WTC11 (cell line): ENCODE measurements around the gene DHRS7. TPM values are rescaled to one million over a fixed set of nuclear protein-coding genes. Genes with fewer than 3 reads are reported as not detected.

Experiments used
- ATAC-seq: fragments of 200-7000 bp; cut with Tn5 transposase; 2 replicates; pipeline ENCODE4 v1.10.0; 2021; ENCODE audit warnings: mild to moderate bottlenecking, moderate library complexity
- CTCF ChIA-PET: fragments of 300-600 bp; sonication (Branson Sonifier 250); formaldehyde crosslinking; loops from one replicate; lab custom pipeline; 2021; ENCODE audit warnings: antibody characterized with exemption; lab: Charles Lee
- POLR2A ChIA-PET: fragments of 350-600 bp; sonication (Branson Sonifier 250); formaldehyde crosslinking; loops from one replicate; lab custom pipeline; 2021; ENCODE audit warnings: antibody characterized with exemption; lab: Charles Lee
- DNase-seq: peaks from one replicate; pipeline ENCODE4 v3.0.0; 2021; ENCODE audit warnings: low spot score
- H3K27ac Mint-ChIP-seq: 2 replicates; pipeline ENCODE4 v1.8.0; 2021; ENCODE audit warnings: mixed read lengths
- H3K27me3 Mint-ChIP-seq: 2 replicates; pipeline ENCODE4 v1.8.0; 2021; ENCODE audit warnings: low read depth, mild to moderate bottlenecking, moderate library complexity, mixed read lengths
- H3K36me3 Mint-ChIP-seq: 2 replicates; pipeline ENCODE4 v1.8.0; 2021; ENCODE audit warnings: mixed read lengths
- H3K4me1 Mint-ChIP-seq: 2 replicates; pipeline ENCODE4 v1.8.0; 2022; ENCODE audit warnings: mixed read lengths
- H3K4me3 Mint-ChIP-seq: 2 replicates; pipeline ENCODE4 v1.8.0; 2021; ENCODE audit warnings: mild to moderate bottlenecking, moderate library complexity, mixed read lengths
- H3K9me3 Mint-ChIP-seq: 2 replicates; pipeline ENCODE4 v1.8.0; 2021; ENCODE audit warnings: mixed read lengths
- ATF1 ChIP-seq: sonication (generic); formaldehyde crosslinking; IDR thresholded peaks from 2 replicates; pipeline ENCODE4 v1.8.1; 2023; ENCODE audit warnings: mild to moderate bottlenecking, moderate library complexity, missing genetic modification reagents
- CBFB ChIP-seq: sonication (generic); formaldehyde crosslinking; IDR thresholded peaks from 2 replicates; pipeline ENCODE4 v1.8.1; 2022; ENCODE audit warnings: mild to moderate bottlenecking, low read depth, missing genetic modification reagents
- ELF4 ChIP-seq: sonication (generic); formaldehyde crosslinking; IDR thresholded peaks from 2 replicates; pipeline ENCODE4 v1.8.1; 2022; ENCODE audit warnings: low read depth, mild to moderate bottlenecking, moderate library complexity, missing genetic modification reagents
- GTF2I ChIP-seq: fragments of 250-450 bp; sonication (Bioruptor Pico); conservative IDR thresholded peaks from 2 replicates; pipeline ENCODE4 v1.4.0; 2021; ENCODE audit warnings: mild to moderate bottlenecking
- IRF1 ChIP-seq: sonication (generic); formaldehyde crosslinking; IDR thresholded peaks from 2 replicates; pipeline ENCODE4 v1.8.0; 2023; ENCODE audit warnings: missing genetic modification reagents
- IRF2 ChIP-seq: sonication (generic); formaldehyde crosslinking; IDR thresholded peaks from 2 replicates; pipeline ENCODE4 v1.8.0; 2022; ENCODE audit warnings: low read depth, missing genetic modification reagents, borderline replicate concordance
- JAZF1 ChIP-seq: fragments of 250-450 bp; sonication (Bioruptor Pico); IDR thresholded peaks from 2 replicates; pipeline ENCODE4 v1.9.0; 2021; ENCODE audit warnings: moderate library complexity, mild to moderate bottlenecking, inconsistent platforms
- KAT7 ChIP-seq: sonication (generic); formaldehyde crosslinking; IDR thresholded peaks from 2 replicates; pipeline ENCODE4 v1.8.1; 2023; ENCODE audit warnings: missing genetic modification reagents, mild to moderate bottlenecking, borderline replicate concordance
- MAX ChIP-seq: sonication (generic); formaldehyde crosslinking; IDR thresholded peaks from 2 replicates; pipeline ENCODE4 v1.8.0; 2022; ENCODE audit warnings: mild to moderate bottlenecking, missing genetic modification reagents
- NFE2L1 ChIP-seq: sonication (generic); formaldehyde crosslinking; IDR thresholded peaks from 2 replicates; pipeline ENCODE4 v1.8.1; 2023; ENCODE audit warnings: missing genetic modification reagents
- NR1H2 ChIP-seq: sonication (generic); formaldehyde crosslinking; IDR thresholded peaks from 2 replicates; pipeline ENCODE4 v1.9.0; 2021; ENCODE audit warnings: mild to moderate bottlenecking, moderate library complexity, missing genetic modification reagents
- PRRX2 ChIP-seq: fragments of 250-450 bp; sonication (Bioruptor Pico); IDR thresholded peaks from 2 replicates; pipeline ENCODE4 v1.8.0; 2021; ENCODE audit warnings: mild to moderate bottlenecking
- RELA ChIP-seq: sonication (generic); formaldehyde crosslinking; IDR thresholded peaks from 2 replicates; pipeline ENCODE4 v1.8.1; 2022; ENCODE audit warnings: missing genetic modification reagents, mild to moderate bottlenecking, borderline replicate concordance
- SMAD4 ChIP-seq: sonication (generic); formaldehyde crosslinking; IDR thresholded peaks from 2 replicates; pipeline ENCODE4 v1.8.0; 2022; ENCODE audit warnings: mild to moderate bottlenecking, missing genetic modification reagents
- TEAD4 ChIP-seq: sonication (generic); formaldehyde crosslinking; IDR thresholded peaks from 2 replicates; pipeline ENCODE4 v1.8.0; 2022; ENCODE audit warnings: mild to moderate bottlenecking, missing genetic modification reagents
- ZNF263 ChIP-seq: sonication (generic); formaldehyde crosslinking; IDR thresholded peaks from 2 replicates; pipeline ENCODE4 v1.8.1; 2022; ENCODE audit warnings: low read depth, mild to moderate bottlenecking, moderate library complexity, missing genetic modification reagents
- ZNF416 ChIP-seq: fragments of 250-450 bp; sonication (Bioruptor Pico); IDR thresholded peaks from 2 replicates; pipeline ENCODE4 v1.9.0; 2021; ENCODE audit warnings: mild to moderate bottlenecking, inconsistent platforms
- ZNF423 ChIP-seq: fragments of 250-450 bp; sonication (Bioruptor Pico); IDR thresholded peaks from 2 replicates; pipeline ENCODE4 v2.1.2; 2022; ENCODE audit warnings: mild to moderate bottlenecking, moderate library complexity
- total RNA-seq: library from RNA; stranded (reverse); gene quantifications from 3 replicates; pipeline ENCODE4 v1.2.3, GENCODE V29; 2021
- TF ChIP-seq, protein P1 (sequence below): sonication (generic); formaldehyde crosslinking; IDR thresholded peaks from 2 replicates; pipeline ENCODE4 v1.8.1; 2023; ENCODE audit warnings: mild to moderate bottlenecking, moderate library complexity, missing genetic modification reagents
- TF ChIP-seq, protein P2 (sequence below): fragments of 250-450 bp; sonication (Bioruptor Pico); IDR thresholded peaks from 2 replicates; pipeline ENCODE4 v1.9.0; 2021; ENCODE audit warnings: mild to moderate bottlenecking
- TF ChIP-seq, protein P3 (sequence below): sonication (generic); formaldehyde crosslinking; conservative IDR thresholded peaks from 2 replicates; pipeline ENCODE4 v1.8.1; 2023; ENCODE audit warnings: mild to moderate bottlenecking, low read depth, missing genetic modification reagents, moderate library complexity

Gene DHRS7
- total RNA-seq, 1 experiment from 2014 or later: 39.9 TPM

DNA sequence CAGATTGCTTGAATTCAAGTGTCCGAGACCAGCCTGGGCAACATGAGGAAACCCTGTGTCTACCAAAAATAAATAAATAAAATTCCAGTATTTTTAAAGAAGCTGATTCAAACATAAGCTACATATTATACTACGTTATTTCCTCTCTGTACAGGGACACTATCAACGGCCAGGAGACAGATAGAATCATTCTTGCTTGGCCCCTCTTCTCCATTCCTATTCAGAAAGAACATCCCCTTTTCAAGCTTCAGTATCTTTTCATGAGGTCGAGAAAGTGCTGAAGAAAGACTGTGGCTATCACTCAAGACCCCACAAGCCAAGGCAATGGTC is 314 bp upstream of the DHRS7 start:
- DNase-seq (no peak), ATAC-seq (no peak)
- Mint-ChIP-seq H3K4me3 (peak overlapping the region; percentile 65), H3K4me1 (peaks cover 34% of the 10 kb centered on the region), H3K9me3 (no peaks in the 10 kb centered on the region), H3K27ac (no peak overlapping the region), H3K36me3 (no peaks in the 10 kb centered on the region), H3K27me3 (peaks cover 6% of the 10 kb centered on the region)
- ChIA-PET POLR2A (interaction anchor here (1.3 to 1.8 kb wide), 2 partner anchors 9 to 11 kb away, joined by 4 to 6 read pairs; no protein-coding TSS in a partner anchor), CTCF (interaction anchor here (0.7 to 2.2 kb wide), 7 partner anchors 19 to 589 kb away, joined by 3 to 14 read pairs (median 3); partner anchors contain the start of genes CCDC175, PCNX4 and PPM1A)
- TF ChIP-seq ATF1 (CRISPR knock-in tag): no peak
- no peak for TF ChIP-seq IRF1 (CRISPR knock-in tag)
- TF ChIP-seq, all 79 proteins: peak for 0

- TF ChIP-seq, protein P1, sequence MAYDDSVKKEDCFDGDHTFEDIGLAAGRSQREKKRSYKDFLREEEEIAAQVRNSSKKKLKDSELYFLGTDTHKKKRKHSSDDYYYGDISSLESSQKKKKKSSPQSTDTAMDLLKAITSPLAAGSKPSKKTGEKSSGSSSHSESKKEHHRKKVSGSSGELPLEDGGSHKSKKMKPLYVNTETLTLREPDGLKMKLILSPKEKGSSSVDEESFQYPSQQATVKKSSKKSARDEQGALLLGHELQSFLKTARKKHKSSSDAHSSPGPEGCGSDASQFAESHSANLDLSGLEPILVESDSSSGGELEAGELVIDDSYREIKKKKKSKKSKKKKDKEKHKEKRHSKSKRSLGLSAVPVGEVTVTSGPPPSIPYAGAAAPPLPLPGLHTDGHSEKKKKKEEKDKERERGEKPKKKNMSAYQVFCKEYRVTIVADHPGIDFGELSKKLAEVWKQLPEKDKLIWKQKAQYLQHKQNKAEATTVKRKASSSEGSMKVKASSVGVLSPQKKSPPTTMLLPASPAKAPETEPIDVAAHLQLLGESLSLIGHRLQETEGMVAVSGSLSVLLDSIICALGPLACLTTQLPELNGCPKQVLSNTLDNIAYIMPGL (CRISPR knock-in tag): no peak
- TF ChIP-seq PRRX2 (CRISPR knock-in tag): no peak
- TF ChIP-seq MAX (CRISPR knock-in tag): no peak
- no peak for TF ChIP-seq RELA (CRISPR knock-in tag)
- TF ChIP-seq KAT7: no peak
- no peak for TF ChIP-seq CBFB (CRISPR knock-in tag)
- no peak for TF ChIP-seq ZNF263 (CRISPR knock-in tag)
- TF ChIP-seq, protein P2, sequence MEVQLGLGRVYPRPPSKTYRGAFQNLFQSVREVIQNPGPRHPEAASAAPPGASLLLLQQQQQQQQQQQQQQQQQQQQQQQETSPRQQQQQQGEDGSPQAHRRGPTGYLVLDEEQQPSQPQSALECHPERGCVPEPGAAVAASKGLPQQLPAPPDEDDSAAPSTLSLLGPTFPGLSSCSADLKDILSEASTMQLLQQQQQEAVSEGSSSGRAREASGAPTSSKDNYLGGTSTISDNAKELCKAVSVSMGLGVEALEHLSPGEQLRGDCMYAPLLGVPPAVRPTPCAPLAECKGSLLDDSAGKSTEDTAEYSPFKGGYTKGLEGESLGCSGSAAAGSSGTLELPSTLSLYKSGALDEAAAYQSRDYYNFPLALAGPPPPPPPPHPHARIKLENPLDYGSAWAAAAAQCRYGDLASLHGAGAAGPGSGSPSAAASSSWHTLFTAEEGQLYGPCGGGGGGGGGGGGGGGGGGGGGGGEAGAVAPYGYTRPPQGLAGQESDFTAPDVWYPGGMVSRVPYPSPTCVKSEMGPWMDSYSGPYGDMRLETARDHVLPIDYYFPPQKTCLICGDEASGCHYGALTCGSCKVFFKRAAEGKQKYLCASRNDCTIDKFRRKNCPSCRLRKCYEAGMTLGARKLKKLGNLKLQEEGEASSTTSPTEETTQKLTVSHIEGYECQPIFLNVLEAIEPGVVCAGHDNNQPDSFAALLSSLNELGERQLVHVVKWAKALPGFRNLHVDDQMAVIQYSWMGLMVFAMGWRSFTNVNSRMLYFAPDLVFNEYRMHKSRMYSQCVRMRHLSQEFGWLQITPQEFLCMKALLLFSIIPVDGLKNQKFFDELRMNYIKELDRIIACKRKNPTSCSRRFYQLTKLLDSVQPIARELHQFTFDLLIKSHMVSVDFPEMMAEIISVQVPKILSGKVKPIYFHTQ: no peak
- no peak for TF ChIP-seq TEAD4 (CRISPR knock-in tag)
- no peak for TF ChIP-seq NFE2L1 (CRISPR knock-in tag)
- TF ChIP-seq GTF2I: no peak
- no peak for TF ChIP-seq ZNF416 (CRISPR knock-in tag)
- no peak for TF ChIP-seq IRF1 (CRISPR knock-in tag)
- no peak for TF ChIP-seq ZNF423
- no peak for TF ChIP-seq ELF4 (CRISPR knock-in tag)
- TF ChIP-seq IRF2: no peak
- no peak for TF ChIP-seq SMAD4 (CRISPR knock-in tag)
- no peak for TF ChIP-seq JAZF1 (CRISPR knock-in tag)
- TF ChIP-seq NR1H2 (CRISPR knock-in tag): no peak
- TF ChIP-seq, protein P3, sequence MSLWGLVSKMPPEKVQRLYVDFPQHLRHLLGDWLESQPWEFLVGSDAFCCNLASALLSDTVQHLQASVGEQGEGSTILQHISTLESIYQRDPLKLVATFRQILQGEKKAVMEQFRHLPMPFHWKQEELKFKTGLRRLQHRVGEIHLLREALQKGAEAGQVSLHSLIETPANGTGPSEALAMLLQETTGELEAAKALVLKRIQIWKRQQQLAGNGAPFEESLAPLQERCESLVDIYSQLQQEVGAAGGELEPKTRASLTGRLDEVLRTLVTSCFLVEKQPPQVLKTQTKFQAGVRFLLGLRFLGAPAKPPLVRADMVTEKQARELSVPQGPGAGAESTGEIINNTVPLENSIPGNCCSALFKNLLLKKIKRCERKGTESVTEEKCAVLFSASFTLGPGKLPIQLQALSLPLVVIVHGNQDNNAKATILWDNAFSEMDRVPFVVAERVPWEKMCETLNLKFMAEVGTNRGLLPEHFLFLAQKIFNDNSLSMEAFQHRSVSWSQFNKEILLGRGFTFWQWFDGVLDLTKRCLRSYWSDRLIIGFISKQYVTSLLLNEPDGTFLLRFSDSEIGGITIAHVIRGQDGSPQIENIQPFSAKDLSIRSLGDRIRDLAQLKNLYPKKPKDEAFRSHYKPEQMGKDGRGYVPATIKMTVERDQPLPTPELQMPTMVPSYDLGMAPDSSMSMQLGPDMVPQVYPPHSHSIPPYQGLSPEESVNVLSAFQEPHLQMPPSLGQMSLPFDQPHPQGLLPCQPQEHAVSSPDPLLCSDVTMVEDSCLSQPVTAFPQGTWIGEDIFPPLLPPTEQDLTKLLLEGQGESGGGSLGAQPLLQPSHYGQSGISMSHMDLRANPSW (CRISPR knock-in tag): no peak
- Mint-ChIP-seq H3K27me3 (peaks cover 6% of the 10 kb centered on the region), H3K4me1 (peaks cover 37% of the 10 kb centered on the region), H3K27ac (peak overlapping the region; percentile 97), H3K4me3 (peak overlapping the region; percentile 97), H3K36me3 (no peaks in the 10 kb centered on the region), H3K9me3 (no peaks in the 10 kb centered on the region)
- ATAC-seq (no peak), DNase-seq (no peak)
- ChIA-PET CTCF (interaction anchor here (1.5 to 2.2 kb wide), 3 partner anchors 20 to 588 kb away, joined by 3 to 14 read pairs (median 4); partner anchors contain the start of genes CCDC175 and PPM1A), POLR2A (interaction anchor here (1.3 to 1.8 kb wide), 2 partner anchors 10 kb away, joined by 4 to 6 read pairs; no protein-coding TSS in a partner anchor)
Measured at GRCh38 chr14:60164404-60164711, 840 bp downstream of the DHRS7 start.
